Upper lobe of left lung (tissue), 4 donors: Measurements from ENCODE around the gene AHSP.

Experiments used
- POLR2A ChIP-seq, 4 donors: fragments of 450-650 bp; IDR thresholded peaks; one replicate each; pipeline ENCODE4 v1.5.1; 2016 to 2017; ENCODE audit warnings: antibody characterized with exemption in 4 of 4, mild to moderate bottlenecking in 2 of 4
- TF ChIP-seq, protein P1 (sequence below), 6 experiments: fragments of 450-650 bp in 4 of 6; fragments of 200-600 bp in 2 of 6; sonication (generic) in 2 of 6; IDR thresholded peaks; one replicate each; pipeline ENCODE4 v1.5.1; 2016 to 2019; ENCODE audit warnings: antibody characterized with exemption in 6 of 6

DNA sequence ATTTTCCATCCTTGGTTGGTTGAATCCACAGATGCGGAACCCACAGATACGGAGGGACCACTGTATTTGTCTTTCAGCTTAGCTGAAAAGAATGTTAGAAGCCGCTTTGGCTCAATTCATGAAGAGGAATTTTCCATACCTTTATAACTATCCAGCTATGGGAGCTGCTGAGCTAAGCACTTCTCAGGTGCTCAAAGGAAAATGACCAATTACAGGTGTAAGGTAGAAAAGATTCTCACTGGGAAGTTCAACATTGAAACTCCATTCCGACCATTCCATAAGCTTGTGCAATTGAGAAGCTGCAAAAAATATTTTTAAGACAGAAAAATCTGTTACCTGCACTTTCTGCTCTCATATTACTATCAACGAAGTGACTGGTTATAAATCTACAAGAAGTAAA lies 2.7 kb downstream of the AHSP start:
- TF ChIP-seq, protein P1, sequence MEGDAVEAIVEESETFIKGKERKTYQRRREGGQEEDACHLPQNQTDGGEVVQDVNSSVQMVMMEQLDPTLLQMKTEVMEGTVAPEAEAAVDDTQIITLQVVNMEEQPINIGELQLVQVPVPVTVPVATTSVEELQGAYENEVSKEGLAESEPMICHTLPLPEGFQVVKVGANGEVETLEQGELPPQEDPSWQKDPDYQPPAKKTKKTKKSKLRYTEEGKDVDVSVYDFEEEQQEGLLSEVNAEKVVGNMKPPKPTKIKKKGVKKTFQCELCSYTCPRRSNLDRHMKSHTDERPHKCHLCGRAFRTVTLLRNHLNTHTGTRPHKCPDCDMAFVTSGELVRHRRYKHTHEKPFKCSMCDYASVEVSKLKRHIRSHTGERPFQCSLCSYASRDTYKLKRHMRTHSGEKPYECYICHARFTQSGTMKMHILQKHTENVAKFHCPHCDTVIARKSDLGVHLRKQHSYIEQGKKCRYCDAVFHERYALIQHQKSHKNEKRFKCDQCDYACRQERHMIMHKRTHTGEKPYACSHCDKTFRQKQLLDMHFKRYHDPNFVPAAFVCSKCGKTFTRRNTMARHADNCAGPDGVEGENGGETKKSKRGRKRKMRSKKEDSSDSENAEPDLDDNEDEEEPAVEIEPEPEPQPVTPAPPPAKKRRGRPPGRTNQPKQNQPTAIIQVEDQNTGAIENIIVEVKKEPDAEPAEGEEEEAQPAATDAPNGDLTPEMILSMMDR (IDR thresholded peaks at IDR 0.05) = no peak
- TF ChIP-seq POLR2A (IDR thresholded peaks at IDR 0.05) = no peak
